ENCODE measurements around the gene KLF1. TPM values are rescaled to one million over a fixed set of nuclear protein-coding genes. Genes with fewer than 3 reads are reported as not detected.
A peak's percentile ranks its signal among the peaks of the same experiment; 100 is the strongest.
"Not testable (repeated sequence)": the region's sequence is repeated elsewhere in the genome, so short reads cannot be mapped to it uniquely, and the experiment has no call there.

Gene KLF1
- total RNA-seq, 1 experiment from 2014 or later = 0.76 TPM

GRCh38 chr19:12866416-12867119, 20.4 kb downstream of the KLF1 start:
- peaks cover 2% of the 10 kb centered on the region; the same call in 1 of the 2 replicates for H3K36me3 ChIP-seq (replicated peaks; ENCODE audit: control insufficient read depth, insufficient read depth, low read length)
- peak; percentile 76 for DNase-seq
- H3K4me3 ChIP-seq (ENCODE audit: insufficient read depth, low read depth, low read length) = no peak overlapping the region; the same call in 1 of the 2 replicates

GRCh38 chr19:12865746-12866415, 21.1 kb downstream of the KLF1 start:
- H3K4me3 ChIP-seq (ENCODE audit: insufficient read depth, low read depth, low read length) = no peak overlapping the region
- peaks cover 2% of the 10 kb centered on the region; the same call in 1 of the 2 replicates for H3K36me3 ChIP-seq (replicated peaks; ENCODE audit: control insufficient read depth, insufficient read depth, low read length)
- H3K27me3 ChIP-seq (ENCODE audit: control insufficient read depth, insufficient read depth, low read length) = no peaks in the 10 kb centered on the region; the same call in 1 of the 2 replicates
- peak; percentile 79 for DNase-seq

More at GRCh38 chr19:12866416-12867119, 20.4 kb downstream of the KLF1 start:
- no peaks in the 10 kb centered on the region; the same call in 1 of the 2 replicates for H3K27me3 ChIP-seq (ENCODE audit: control insufficient read depth, insufficient read depth, low read length)

- peak; percentile 47 for DNase-seq
- Histone ChIP-seq H3K4me3 (ENCODE audit: insufficient read depth, low read depth, low read length) (no peak overlapping the region), H3K27me3 (ENCODE audit: control insufficient read depth, insufficient read depth, low read length) (no peaks in the 10 kb centered on the region; the same call in 1 of the 2 replicates), H3K36me3 (replicated peaks; ENCODE audit: control insufficient read depth, insufficient read depth, low read length) (peaks cover 2% of the 10 kb centered on the region; the same call in 1 of the 2 replicates)
These were observed 22.0 kb downstream of the KLF1 start for GRCh38 chr19:12864721-12865715.

GRCh38 chr19:12864143-12864542, 22.9 kb downstream of the KLF1 start:
- DNase-seq = no peak
- Histone ChIP-seq H3K36me3 (replicated peaks; ENCODE audit: control insufficient read depth, insufficient read depth, low read length) (peaks cover 2% of the 10 kb centered on the region; the same call in 1 of the 2 replicates), H3K27me3 (ENCODE audit: control insufficient read depth, insufficient read depth, low read length) (no peaks in the 10 kb centered on the region; the same call in 1 of the 2 replicates), H3K4me3 (ENCODE audit: insufficient read depth, low read depth, low read length) (no peak overlapping the region)

GRCh38 chr19:12859546-12859945, 27.5 kb downstream of the KLF1 start:
- Histone ChIP-seq H3K27me3 (ENCODE audit: control insufficient read depth, insufficient read depth, low read length) (no peaks in the 10 kb centered on the region; the same call in 1 of the 2 replicates), H3K4me3 (ENCODE audit: insufficient read depth, low read depth, low read length) (no peak overlapping the region), H3K36me3 (replicated peaks; ENCODE audit: control insufficient read depth, insufficient read depth, low read length) (peaks cover 1% of the 10 kb centered on the region; the same call in 1 of the 2 replicates)
- DNase-seq = no peak

- Histone ChIP-seq H3K36me3 (replicated peaks; ENCODE audit: control insufficient read depth, insufficient read depth, low read length) (peaks cover 1% of the 10 kb centered on the region; the same call in 1 of the 2 replicates), H3K4me3 (ENCODE audit: insufficient read depth, low read depth, low read length) (no peak overlapping the region), H3K27me3 (ENCODE audit: control insufficient read depth, insufficient read depth, low read length) (no peaks in the 10 kb centered on the region)
- DNase-seq = peak; percentile 37
These were observed 28.7 kb downstream of the KLF1 start for GRCh38 chr19:12858041-12858928.

- H3K27me3 ChIP-seq (ENCODE audit: control insufficient read depth, insufficient read depth, low read length) = no peaks in the 10 kb centered on the region
- H3K36me3 ChIP-seq (replicated peaks; ENCODE audit: control insufficient read depth, insufficient read depth, low read length) = peaks cover 1% of the 10 kb centered on the region; the same call in 1 of the 2 replicates
- no peak for DNase-seq
- H3K4me3 ChIP-seq (ENCODE audit: insufficient read depth, low read depth, low read length) = no peak overlapping the region
These were observed 30.3 kb downstream of the KLF1 start for GRCh38 chr19:12856653-12857052.

GRCh38 chr19:12847159-12848139, 39.6 kb downstream of the KLF1 start:
- peak; percentile 99 for DNase-seq
- Histone ChIP-seq H3K36me3 (replicated peaks; ENCODE audit: control insufficient read depth, insufficient read depth, low read length) (no peaks in the 10 kb centered on the region), H3K4me3 (ENCODE audit: insufficient read depth, low read depth, low read length) (peak overlapping the region; percentile 19; the same call in 1 of the 2 replicates), H3K27me3 (ENCODE audit: control insufficient read depth, insufficient read depth, low read length) (peaks cover 10% of the 10 kb centered on the region; the same call in 1 of the 2 replicates)

GRCh38 chr19:12846613-12847012, 40.4 kb downstream of the KLF1 start:
- DNase-seq; H3K27me3 ChIP-seq (ENCODE audit: control insufficient read depth, insufficient read depth, low read length); H3K36me3 ChIP-seq (replicated peaks; ENCODE audit: control insufficient read depth, insufficient read depth, low read length); H3K4me3 ChIP-seq (ENCODE audit: insufficient read depth, low read depth, low read length): not testable (repeated sequence)

GRCh38 chr19:12843999-12844732, 42.8 kb downstream of the KLF1 start:
- H3K36me3 ChIP-seq (replicated peaks; ENCODE audit: control insufficient read depth, insufficient read depth, low read length) = no peaks in the 10 kb centered on the region
- DNase-seq = no peak
- H3K27me3 ChIP-seq (ENCODE audit: control insufficient read depth, insufficient read depth, low read length) = peaks cover 18% of the 10 kb centered on the region; the same call in 1 of the 2 replicates
- H3K4me3 ChIP-seq (ENCODE audit: insufficient read depth, low read depth, low read length) = no peak overlapping the region

GRCh38 chr19:12843328-12843727, 43.7 kb downstream of the KLF1 start:
- no peak for DNase-seq
- Histone ChIP-seq H3K27me3 (ENCODE audit: control insufficient read depth, insufficient read depth, low read length) (peaks cover 25% of the 10 kb centered on the region; the same call in 1 of the 2 replicates), H3K36me3 (replicated peaks; ENCODE audit: control insufficient read depth, insufficient read depth, low read length) (no peaks in the 10 kb centered on the region), H3K4me3 (ENCODE audit: insufficient read depth, low read depth, low read length) (no peak overlapping the region)

- no peak for DNase-seq
- Histone ChIP-seq H3K4me3 (ENCODE audit: insufficient read depth, low read depth, low read length) (no peak overlapping the region), H3K27me3 (ENCODE audit: control insufficient read depth, insufficient read depth, low read length) (peaks cover 22% of the 10 kb centered on the region; the same call in 1 of the 2 replicates), H3K36me3 (replicated peaks; ENCODE audit: control insufficient read depth, insufficient read depth, low read length) (no peaks in the 10 kb centered on the region)
These were observed 44.5 kb downstream of the KLF1 start for GRCh38 chr19:12842511-12842910.
